ENCODE measurements around the gene RRAS2.
"Not testable (repeated sequence)": the region's sequence is repeated elsewhere in the genome, so short reads cannot be mapped to it uniquely, and the experiment has no call there.

The RRAS2 gene

GRCh38 chr11:14253421-14253820, 105.6 kb downstream of the RRAS2 start:
- no peak for DNase-seq

GRCh38 chr11:14252501-14252900, 106.5 kb downstream of the RRAS2 start:
- not testable (repeated sequence) for DNase-seq

GRCh38 chr11:14251754-14252153, 107.2 kb downstream of the RRAS2 start:
- DNase-seq, result no peak

GRCh38 chr11:14249121-14249963, 109.6 kb downstream of the RRAS2 start:
- peak; percentile 65 for DNase-seq

DNA sequence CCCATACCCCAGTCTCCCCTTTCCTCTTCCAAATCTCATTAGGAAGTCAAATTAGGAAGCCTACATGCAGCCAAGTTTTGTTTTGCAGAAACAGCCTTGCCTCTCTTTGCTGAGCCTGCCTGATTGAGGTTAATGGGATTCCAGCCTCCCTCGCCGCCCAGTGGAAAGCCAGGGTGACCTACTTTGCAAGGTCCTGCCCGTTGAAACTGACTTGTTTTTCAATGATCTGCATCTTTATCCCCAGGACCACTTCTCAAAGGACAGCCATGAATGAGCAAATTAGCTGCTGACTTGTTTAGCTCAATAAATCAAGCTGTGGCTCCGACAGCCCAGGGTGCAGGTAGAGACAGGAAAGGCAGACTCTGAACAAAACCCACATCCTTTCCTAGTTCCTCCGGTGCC, 110.4 kb downstream of the RRAS2 start:
- no peak for DNase-seq

GRCh38 chr11:14245444-14245843, 113.5 kb downstream of the RRAS2 start:
- DNase-seq, result no peak

- no peak for DNase-seq
These were observed 114.1 kb downstream of the RRAS2 start for GRCh38 chr11:14244926-14245325.

DNA sequence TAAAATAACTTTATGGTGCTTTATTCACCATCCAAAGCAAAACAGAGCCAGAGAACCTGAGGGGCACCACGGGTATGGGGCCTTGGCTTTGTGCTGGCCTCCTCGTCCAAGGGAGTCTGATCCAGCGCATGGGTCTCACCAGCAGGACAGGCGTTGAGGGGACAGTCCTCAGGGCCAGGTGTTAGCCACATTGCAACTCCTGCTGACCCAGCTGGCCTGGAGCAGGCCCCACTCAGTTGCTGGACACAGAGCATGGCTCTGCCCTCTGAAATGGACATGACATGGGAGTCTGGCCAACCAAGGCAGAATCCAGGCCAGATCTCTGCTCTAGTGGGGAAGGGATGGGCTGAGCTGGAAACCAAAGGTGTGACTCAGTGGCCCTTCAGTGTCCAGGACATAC, 116.2 kb downstream of the RRAS2 start:
- no peak for DNase-seq

- no peak for DNase-seq
These were observed 116.8 kb downstream of the RRAS2 start for GRCh38 chr11:14242187-14242586.

DNA sequence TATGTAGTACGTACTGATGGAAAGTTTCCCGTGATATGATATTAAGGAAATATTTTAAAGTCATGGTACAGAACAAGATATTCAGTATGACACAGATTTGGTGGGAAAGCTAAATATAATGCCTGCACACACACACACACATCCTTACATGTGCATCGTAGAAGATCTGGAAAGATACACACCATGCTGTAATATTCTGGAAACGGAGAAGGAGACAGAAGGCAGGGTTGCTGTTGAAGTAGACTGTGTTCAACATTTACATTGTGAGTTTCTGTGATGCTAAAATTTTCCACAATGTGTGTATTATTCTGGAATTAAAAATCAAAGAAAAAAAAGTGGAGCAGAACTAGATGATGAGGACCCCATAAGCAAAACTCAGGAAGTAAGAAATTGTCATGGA, 118.0 kb downstream of the RRAS2 start:
- no peak for DNase-seq

DNA sequence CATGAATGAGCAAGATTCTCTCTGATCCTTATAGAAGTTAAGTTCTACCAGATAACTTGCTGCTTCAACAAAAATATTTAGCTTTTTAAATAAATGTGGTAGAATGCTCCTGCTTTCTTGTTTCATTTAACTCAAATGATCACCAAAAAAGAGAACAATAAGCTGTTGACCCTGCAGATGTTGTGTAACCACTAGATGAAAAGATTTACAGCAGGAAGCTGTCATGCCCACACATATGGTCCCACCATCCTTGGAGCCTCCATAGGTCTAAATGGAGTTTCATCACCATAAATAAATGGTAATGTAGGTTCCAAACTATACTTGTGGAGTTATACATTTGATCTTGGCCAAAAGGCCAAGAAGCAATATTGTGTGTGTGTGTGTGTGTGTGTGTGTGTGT, 118.8 kb downstream of the RRAS2 start:
- DNase-seq, result no peak

GRCh38 chr11:14237444-14237961, 121.5 kb downstream of the RRAS2 start:
- no peak for DNase-seq

DNA sequence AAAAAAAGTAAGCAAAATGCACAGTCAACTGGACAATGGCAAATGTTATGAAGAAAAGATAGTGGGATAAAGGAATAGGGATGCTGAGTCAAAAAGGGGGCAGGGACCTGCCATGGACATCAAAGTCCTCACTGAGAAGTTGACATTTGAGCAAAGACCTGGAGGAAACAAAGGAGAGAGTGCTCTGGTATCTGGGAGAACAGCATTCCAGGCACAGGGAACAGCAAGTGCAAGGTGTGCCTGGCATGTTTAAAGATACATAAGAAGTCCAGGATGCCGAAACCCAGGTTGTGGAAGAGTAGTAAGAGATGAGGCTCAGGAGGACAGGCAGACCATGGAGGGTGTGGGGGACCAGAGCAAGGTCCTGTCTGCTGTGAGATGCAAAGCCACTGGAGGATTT, 123.3 kb downstream of the RRAS2 start:
- DNase-seq, result no peak

DNA sequence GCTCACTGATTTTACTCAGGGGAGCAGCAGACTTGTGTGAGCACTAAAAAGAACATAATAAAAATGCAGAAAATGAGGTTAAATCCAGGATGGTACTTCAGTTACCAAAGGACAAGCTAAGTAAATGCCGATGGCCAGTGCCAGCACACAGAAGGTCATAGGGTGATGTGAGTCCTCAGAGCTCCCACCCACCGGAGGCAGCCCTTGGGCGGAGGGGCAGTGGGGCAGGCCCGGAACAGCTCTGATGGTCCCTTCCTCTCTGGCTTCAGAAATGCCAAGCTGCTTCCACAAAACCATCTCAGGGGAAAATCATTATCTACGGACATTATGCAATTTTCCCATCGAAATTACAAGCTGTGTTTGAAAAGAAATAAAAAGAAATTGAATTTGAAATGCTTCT, 124.5 kb downstream of the RRAS2 start:
- no peak for DNase-seq

- no peak for DNase-seq
These were observed 126.3 kb downstream of the RRAS2 start for GRCh38 chr11:14232652-14233051.

DNA sequence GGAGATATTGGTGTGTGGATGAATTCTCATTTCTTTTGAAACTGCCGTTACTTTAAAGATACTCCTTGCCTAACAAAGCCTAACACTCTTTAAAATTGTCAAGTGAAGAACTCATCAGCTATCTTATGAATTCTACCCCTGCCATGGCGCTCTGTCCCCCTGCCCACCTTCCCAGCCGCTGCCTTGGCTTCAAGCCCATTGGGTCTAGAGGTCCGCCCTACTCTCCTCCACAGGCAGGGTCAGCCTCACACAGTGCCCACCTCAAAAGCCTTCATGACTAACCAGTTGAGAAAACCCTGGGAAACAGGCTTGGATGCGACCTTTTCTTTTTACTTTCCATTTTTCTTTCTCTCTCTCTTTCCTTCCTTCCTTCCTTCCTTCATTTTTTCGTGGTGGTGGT, 128.6 kb downstream of the RRAS2 start:
- no peak for DNase-seq

- no peak for DNase-seq
These were observed 129.5 kb downstream of the RRAS2 start for GRCh38 chr11:14229472-14229871.

DNA sequence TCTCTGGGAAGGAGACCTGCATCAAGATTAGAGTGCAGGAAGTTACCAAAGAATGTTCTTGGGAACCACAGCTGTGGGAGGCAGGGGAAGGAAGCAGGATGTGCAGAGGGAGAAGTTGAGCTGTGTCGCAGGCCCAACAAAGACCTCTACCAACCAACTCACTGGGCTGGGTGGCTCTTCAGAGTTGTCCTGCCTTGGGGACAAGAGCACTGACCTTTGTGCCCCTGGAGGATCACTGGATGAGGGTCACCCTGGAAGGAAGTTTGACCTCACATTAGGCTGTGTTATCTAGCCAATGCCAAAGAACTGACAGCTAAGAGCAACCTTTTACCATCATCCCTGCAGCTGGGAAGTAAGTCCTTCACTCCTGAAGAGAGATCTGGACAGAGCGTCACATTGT, 130.6 kb downstream of the RRAS2 start:
- DNase-seq, result no peak

Measured in stimulated activated CD4-positive, alpha-beta T cell treated with anti-CD3 and anti-CD28 coated beads, Interleukin-12 subunit alpha, Interleukin-12 subunit beta, amount 100 ng/mL, for 4 hours (primary cell).